Epithelial cell of prostate (primary cell): ENCODE data around the gene PIR.

Experiments used
- DNase-seq: peaks from one replicate; pipeline ENCODE4 v3.0.0-alpha.2; 2011; ENCODE audit warnings: low read depth, low spot score
- H3K27ac ChIP-seq: fragments of 450-650 bp; 2 replicates; pipeline ENCODE4 v1.5.1; 2017; ENCODE audit warnings: mild to moderate bottlenecking

Gene PIR

DNA sequence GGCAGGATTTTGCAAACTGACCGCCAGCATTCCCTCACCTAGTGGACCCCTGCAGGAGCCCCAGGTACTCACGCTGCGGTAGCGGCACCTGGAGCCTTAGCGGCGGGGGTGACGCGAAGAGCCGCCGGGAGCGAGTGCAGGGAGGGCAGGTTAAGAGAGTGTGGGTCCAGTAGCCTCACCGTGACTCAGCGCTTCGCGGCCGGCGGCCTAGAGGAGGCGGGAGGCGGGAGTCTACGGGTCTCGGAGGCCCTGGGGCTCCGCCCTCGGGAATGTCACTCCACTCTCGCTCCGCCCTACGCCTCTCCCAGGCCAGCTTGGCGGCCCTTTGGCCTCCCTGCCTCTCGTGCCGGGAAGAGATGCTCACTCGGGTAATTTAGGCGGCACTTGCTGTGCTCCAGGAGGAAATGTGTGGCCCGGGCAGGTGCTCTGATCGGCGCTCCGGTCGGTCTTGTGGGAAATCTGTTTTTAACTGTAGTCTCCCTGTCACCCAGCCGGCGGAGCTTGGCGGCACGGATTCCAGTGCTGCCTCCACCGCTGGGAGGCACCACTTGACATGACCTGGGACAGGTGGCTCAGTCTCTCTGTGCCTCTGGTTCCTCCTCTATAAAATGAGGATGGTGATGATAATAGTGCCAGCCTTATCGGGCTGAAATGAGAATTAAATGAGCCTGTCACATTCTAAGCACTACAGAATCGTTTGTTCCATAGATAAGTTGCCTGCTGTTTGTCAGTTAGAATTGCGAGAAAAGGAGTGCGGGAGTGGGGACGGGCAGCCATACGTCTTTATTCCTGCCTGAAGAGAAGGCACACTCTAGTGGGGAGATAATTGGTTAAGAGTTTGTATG, at the start of gene PIR:
Gene PIR, minus strand, starts transcription at position 216 of the 845 bp plus-strand sequence. CDS start 2,076 bp downstream, outside the sequence.
- H3K27ac ChIP-seq: peak within 1 kb of the TSS; percentile 56
- peak; percentile 22 for DNase-seq

DNA sequence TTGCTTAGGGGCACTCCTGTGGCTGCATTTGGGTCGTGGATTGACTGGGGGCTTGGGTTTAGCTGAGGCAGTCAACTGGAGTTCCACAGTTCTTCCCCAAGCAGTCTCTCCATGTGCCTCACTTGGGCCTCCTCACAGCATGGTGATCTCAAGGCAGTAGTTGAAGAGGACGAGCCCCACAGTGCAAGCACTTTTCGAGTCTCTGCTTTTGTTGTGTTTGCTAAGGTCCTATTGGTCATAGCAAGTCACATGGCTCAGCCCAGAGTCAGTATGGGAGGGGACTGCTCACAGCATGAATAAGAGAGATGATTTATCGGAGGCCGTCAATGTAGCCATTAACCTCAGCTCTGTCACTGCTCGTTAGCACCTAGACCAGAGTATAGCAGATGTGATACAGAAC, 37.2 kb upstream of the PIR start:
- DNase-seq: no peak
- H3K27ac ChIP-seq: no peak overlapping the region

DNA sequence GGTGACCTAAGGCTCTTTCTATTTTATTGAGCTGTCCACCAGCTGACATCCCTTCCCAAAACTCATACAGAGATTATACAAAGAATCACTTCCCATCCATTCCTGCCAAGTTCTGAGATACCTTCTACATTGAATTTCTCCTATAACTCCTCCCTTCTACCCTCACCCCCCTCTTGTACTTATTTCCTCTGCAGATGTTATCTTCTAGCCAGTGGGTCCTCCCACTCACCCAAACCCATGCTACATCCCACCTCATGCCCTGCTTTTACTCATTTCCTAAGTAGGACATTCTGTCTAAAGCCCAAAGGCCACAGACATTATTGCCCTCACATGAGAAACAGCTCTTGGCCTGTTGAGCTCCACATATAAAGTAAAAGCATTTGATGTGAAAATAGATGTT, 36.0 kb upstream of the PIR start:
- H3K27ac ChIP-seq: no peak overlapping the region

DNA sequence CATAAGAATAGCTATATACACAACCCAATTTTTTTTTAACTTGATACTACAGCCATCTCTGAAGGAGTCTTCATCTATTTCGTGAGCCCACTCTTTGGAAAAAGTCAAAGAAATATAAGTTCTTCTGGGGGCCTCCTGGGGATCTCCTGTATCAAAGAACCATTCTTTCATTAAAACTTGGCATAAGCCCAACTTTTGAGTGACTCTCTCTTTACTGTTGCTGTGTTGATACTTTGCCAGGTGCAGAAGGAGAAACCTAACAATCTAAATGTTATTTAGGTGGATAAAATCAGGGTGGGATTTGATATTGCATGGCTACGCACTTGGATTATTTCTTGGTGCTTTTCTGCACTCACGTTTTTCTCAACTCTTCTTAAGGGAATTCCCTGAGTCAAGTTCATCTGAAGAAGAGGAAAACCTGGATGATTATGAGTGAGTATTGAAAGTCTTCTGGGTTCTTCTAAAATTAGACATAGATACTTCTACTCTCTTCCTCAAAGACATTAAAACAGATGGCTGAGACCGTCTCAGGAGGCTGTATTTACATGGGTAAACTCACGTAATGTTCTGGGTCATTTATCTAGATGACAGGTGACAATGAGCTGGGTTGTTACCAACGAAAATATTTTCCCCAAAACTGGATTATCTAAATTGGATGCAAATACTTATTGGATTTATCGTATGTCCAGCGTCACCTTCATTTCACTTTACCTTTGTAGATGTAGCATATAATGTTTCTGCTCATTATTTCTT, 32.7 kb upstream of the PIR start:
- no peak overlapping the region for H3K27ac ChIP-seq
- no peak for DNase-seq

More for the DNA sequence above, 36.0 kb upstream of the PIR start:
- DNase-seq: no peak

DNA sequence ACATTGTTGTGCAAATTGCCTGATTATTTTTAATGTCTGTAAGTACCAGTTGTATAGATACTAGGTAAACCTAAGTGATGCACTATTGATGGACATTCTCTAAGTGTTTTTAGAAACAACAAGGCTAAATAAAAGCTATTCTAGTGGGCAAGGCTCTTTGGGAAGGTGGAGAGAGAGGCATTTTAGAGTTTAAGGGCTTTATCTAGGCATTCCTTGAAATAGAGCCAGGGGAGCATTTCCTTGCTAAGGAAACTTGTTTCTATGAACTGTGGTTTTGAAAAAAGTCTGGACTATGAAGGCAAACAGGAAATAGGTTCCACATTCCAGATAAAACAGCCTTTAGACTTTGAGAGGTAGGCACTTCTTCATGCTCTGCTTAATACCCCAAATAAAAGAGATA, 31.3 kb upstream of the PIR start:
- H3K27ac ChIP-seq: no peak overlapping the region
- DNase-seq: no peak

DNA sequence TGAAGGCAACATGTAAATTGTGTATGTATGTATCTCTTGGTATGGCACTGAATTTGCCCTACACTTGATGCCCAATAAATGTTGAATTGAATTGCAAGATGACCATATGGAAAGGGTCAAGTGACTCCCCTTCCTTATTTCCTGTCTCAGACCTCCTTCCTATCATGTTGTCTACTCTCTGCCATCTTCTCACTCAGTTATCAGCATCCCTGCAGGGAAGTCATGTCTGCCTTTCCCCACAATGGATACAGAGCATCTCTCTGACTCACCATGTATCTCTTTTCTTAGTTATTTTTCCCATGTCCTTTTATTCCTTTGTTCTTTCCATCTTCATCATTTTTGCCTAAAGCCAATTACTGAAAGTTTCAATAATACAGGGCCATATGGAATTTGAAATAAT, 30.0 kb upstream of the PIR start:
- no peak for DNase-seq

DNA sequence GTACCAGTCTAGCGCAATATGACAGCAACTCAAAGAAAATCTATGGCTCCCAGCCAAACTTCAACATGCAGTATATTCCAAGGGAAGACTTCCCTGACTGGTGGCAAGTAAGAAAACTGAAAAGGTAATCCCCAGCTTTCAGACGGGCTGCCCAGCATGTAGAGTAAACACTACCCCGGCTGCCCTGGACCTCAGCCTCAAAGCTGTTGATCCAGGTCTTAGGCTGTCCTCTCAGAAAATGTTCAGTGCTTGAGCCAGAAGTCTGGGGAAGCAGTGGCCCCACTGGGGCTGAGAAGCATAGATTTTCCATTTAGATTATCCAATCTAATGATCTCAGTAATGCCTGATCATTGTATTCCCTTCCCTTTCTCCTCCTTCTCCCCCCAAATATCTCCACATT, 29.3 kb upstream of the PIR start:
- no peak for DNase-seq
- no peak overlapping the region for H3K27ac ChIP-seq

More for the DNA sequence above, 30.0 kb upstream of the PIR start:
- no peak overlapping the region for H3K27ac ChIP-seq

DNA sequence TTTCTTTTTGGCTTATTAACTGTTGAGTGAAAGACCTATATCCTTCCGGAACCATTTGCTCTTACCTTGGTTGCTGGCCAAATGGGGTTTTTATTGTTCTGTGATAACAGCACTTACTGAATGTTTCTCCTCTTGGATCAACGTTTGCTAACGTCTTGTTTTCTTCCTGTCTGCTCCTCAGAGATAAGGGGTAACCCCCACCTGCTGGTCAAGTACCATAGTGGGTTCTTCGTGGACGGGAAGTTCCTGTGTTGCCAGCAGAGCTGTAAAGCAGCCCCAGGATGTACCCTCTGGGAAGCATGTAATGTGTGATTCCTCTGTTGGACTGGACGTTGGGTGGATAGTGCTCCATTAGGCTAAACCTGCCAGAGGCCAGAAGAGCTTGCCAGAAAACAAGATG, 22.8 kb upstream of the PIR start:
- DNase-seq: no peak

DNA sequence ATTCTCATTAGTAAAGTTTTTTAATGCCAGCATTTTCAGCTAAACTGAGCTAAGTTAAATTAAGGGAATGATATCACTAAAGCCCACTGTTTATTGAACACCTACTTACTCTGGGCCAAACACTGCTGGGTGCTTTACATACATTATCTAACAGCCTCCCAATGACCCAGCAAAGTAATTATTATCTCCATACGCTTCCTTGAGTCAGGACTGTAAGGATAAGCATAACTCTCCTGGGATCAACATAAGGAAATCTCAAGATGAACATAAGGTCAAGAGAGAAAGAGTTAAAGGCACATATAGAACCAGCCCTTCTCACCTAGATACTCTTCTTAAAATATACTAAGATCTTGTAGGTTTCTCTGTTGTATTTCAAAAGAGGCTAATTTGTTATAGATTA, 21.1 kb upstream of the PIR start:
- no peak overlapping the region for H3K27ac ChIP-seq
- no peak for DNase-seq

More for the DNA sequence above, 22.8 kb upstream of the PIR start:
- H3K27ac ChIP-seq: no peak overlapping the region

DNA sequence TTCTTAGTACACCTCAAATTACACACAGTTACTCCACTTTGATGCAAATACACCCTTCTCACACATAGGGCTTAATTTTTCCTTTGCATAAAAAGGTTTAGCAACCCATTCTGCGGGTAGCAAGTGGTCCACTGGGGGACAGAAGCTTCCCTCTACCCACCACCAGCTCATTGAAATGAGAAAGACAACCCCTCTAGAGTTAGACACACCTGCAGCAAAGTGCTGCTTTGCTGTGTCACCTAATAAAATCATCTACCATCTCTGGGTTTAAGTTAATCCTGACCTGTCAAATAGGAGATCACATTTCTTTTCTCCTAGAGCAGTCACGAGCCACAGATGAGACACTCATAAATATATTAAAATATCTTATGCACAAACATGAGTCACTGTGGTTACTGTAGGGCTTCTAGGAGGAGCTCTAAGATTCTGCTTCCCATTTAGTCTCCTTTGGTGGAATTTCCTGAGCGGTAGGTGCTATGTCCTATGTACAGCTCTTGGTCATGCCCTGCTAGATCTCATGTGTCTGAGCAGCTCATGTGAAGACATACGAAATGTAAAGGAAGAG, 19.4 kb upstream of the PIR start:
- no peak overlapping the region for H3K27ac ChIP-seq
- peak; percentile 12 for DNase-seq

DNA sequence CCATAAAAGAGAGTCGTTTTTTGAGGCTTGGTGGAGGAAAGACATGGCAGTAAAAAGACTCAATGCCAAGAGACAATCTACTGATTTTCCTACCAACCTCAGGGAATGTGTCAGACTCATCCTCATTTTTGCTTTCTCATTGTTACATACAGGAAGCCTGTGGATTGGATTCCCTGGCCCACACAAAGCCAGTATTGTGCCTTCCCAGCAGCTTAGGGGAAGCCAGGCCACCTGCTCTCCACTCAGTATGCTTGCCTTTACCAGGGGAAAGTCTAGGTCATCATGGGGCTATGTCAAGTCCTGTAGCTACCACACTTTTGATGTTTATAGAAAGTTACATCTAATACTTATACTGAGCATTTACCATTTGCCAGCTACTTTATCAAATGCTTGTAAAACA, 18.4 kb upstream of the PIR start:
- no peak overlapping the region for H3K27ac ChIP-seq
- no peak for DNase-seq

DNA sequence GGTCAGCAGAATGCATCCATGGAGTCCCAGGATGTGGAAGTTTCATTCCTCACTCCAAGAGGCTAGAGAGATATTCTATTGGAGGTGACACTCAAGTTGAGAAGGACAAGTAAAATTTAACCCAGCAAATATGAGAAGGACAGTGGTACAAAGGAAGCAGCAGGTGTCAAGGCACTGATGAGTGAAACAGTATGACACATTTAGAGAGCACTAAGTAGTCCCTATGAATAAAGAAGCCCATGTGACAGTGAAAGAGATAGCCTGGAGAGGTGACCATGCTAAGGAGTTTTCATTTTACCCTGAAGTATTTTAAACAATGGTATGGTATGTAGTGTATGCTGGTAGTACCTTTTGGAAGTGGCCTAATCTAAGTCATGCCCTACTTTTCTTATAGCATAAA, 16.7 kb upstream of the PIR start:
- DNase-seq: no peak
- H3K27ac ChIP-seq: no peak overlapping the region

DNA sequence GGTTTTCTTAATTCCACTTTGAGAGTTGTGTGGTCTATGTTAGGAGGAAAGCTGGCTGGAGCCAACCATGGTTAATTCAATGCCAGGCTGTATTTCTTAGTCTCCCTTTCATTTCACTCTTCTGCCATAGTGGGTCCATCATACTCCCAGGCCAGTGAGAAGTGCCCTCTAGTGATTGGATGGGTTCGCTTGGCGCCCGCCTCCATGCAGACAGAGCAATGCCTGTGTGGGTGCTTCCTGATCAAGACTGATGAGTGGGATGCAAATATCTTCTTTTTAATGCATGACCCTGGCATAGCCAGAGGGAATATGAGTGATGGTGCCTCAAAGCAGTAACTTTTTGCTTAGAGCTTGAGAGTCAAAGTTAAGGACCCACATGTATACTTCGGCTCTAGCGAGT, 13.9 kb upstream of the PIR start:
- no peak for DNase-seq
- H3K27ac ChIP-seq: no peak overlapping the region

DNA sequence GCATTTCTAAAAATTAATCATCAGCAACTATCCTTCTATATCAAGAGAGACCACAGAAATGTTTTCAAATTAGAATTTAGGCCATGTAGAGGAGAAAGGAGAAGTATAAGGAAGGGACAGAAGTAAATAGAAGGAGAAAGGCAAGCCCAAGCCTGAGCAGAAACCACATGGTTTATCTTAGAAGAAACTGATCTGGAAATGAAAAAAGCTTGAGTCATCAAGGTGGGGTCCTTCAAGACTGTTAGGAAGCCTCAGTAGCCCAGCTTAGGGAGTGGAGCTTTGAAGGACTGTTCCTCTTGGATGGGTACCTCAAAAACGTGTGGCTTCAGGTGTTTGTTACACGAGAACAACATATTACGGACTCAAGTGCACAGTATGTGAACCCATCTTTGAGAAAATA, 12.0 kb upstream of the PIR start:
- H3K27ac ChIP-seq: peak overlapping the region; percentile 57
- peak; percentile 18 for DNase-seq

DNA sequence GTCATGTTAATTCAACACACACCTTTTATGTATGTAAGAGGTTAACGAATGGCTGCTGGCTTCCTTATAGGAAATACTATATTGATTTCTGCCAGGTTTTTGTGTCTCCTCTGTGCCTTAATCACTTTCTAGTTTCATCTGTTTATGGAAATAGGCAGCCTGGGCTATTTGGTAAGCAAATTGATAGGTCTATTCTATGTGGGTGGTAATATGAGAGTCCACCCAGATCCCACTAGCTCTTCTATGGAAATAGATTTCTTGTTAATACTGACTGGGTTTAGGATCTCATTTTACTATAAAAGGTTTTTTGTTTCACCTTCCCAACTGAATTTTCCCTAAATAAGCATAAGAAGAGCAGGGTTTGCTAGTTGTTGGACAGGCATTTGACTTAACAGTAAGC, 11.5 kb upstream of the PIR start:
- H3K27ac ChIP-seq: peak overlapping the region; percentile 57
- no peak for DNase-seq

DNA sequence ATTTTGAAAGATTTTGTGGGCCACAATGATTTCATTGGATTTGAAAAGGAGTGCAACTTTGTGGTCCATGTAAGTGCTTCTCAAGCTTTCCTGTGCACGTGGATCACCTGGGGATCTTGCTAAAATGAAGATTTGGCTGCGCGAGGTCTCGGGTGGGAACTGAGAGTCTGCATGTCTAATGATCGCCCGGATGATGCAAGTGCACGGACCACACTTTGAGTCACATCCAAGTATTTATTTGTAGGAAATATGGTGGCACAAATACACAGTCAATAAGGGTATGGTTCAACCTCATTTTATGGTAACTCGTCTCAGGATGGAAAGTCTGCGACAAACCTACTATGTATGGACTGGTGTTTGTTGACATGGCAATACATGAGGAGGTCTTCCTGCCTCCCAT, 8.4 kb upstream of the PIR start:
- H3K27ac ChIP-seq: no peak overlapping the region
- DNase-seq: no peak

DNA sequence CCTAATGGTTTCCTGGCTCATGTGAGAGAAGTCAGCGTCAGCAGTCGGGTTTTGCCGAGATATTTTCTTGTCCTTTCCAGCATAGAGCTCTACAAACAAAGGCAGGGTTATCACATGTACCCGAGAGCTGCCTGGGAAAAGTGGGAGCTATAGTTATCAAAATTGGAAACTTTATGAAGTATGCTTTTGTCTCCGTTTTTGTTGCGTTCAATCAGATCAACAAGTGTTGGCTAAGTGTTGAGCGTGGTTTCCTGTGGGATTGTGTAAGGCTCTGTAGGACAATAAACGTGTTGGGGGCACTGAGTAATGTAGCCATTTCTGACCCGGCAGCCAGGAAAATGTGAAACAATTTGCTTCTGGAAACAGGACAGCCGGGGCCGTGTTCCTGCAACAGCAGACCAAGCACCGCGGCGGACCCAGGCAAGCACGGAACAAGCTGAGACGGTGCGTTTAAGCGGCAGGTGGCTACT, 7.4 kb upstream of the PIR start, which contains the start of gene BMX:
Gene BMX, plus strand, starts transcription at position 311 of the 470 bp plus-strand sequence. CDS start 7,547 bp downstream, outside the sequence.
- DNase-seq: no peak
- no peak within 1 kb of the TSS for H3K27ac ChIP-seq

DNA sequence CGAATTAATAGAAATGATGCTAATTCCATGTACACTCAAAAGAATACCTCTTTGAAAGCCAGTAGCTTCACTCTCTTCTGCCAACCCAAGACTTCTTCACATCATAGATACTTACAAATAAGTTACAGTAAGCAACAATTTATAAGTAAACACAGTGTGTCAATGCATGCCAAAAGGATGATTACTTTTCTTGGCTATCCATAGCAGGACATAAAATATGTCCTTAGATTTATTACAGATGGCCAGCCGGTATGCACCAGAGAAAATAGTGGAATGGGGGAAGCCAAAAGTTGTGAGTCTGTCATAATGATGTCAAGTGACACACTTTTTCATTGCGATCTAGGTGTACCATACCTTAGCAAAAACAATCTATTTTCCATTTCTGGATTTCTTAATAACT, 6.8 kb upstream of the PIR start:
- DNase-seq: no peak
- H3K27ac ChIP-seq: no peak overlapping the region

DNA sequence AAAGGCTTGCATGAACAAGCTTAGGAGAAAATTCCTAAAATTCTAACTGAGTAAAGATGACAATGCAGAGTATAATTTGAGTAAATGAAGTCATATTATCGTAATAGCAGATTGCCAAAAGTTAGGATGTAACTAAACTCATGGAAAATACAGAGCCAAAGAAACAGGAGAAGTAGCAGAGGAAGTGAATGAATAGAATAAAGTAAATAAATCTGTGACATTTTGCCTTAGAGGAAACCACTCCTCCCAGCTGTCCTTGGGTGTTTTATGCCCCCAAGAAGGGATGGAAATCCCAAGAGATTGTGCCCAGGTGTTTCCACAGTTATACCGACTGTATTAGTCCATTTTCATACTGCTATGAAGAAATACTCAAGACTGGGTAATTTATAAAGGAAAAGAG, 5.6 kb upstream of the PIR start:
- H3K27ac ChIP-seq: peak overlapping the region; percentile 21
- DNase-seq: no peak

DNA sequence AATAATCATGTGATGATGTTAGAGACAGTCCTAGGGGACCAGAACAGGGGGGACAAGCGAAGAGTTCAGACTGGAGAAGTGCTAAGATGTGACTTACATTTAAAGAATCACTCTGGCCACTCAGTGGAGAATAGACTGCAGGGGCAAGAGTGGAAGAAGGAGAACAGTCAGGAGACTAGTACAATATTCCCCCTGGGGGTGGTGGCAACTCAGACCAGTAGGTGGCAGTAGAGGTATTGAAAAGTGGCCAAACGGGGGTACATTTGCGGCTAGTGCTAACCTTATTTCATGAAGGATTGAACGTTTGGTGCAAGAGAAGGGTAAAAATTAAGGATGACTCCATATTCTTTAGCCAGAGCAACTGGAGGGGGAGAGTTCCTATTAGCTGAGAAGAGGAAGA, 4.7 kb upstream of the PIR start:
- DNase-seq: no peak
- H3K27ac ChIP-seq: no peak overlapping the region

DNA sequence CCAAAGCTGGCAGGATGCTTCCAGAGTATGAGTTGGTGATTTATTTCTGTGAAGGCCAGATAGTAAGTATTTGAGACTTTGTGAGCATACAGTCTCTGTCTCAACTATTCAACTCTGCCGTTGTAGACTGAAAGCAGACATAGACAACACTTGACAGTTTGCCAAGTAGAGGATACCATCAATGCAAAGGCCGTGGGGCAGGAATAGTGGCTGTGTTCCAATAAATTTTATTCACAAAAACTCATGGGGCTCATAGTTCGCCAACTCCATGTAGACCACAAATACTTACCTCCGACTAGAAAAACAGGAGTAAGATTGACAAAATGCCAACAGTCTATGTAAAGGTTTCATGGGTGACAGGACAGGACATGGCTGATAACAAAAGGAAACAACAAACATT, 3.7 kb upstream of the PIR start:
- DNase-seq: no peak
- no peak overlapping the region for H3K27ac ChIP-seq
